ENCODE results near the gene EIF5A2. TPM values are rescaled to one million over a fixed set of nuclear protein-coding genes. Genes with fewer than 3 reads are reported as not detected.
A peak's percentile ranks its signal among the peaks of the same experiment; 100 is the strongest.

Gene EIF5A2
- total RNA-seq, 1 donor from 2014 or later: 3.2 TPM

GRCh38 chr3:170852324-170852723 is 56.1 kb downstream of the EIF5A2 start:
- peak; percentile 46 for DNase-seq

- DNase-seq: peak; percentile 42
Observed at GRCh38 chr3:170848292-170848917, 60.0 kb downstream of the EIF5A2 start.

GRCh38 chr3:170844377-170844776 is 64.1 kb downstream of the EIF5A2 start:
- no peak for DNase-seq

- DNase-seq: no peak
Observed at GRCh38 chr3:170840291-170840859, 68.1 kb downstream of the EIF5A2 start.

GRCh38 chr3:170839518-170840100 is 68.8 kb downstream of the EIF5A2 start:
- no peak for DNase-seq

Other genes with a start within 250 kb of the EIF5A2 start
- gene RPL22L1, start 38.4 kb downstream of the EIF5A2 start, total RNA-seq: 32.6 TPM
- not detected for gene SLC2A2, start 118.1 kb upstream of the EIF5A2 start, total RNA-seq

Data from skin of body (tissue), 2 donors.